HG02943 (cell line): Measurements from ENCODE around the gene MRPS22.

Source experiments
- ATAC-seq: cut with Tn5 transposase; IDR thresholded peaks from one replicate; pipeline ENCODE4 v1.9.1; 2021; ENCODE audit warnings: mild to moderate bottlenecking, low read depth, moderate library complexity; ENCODE audit not compliant: unreplicated experiment

MRPS22 gene

GRCh38 chr3:139343895-139344856 lies at the start of gene MRPS22:
Gene MRPS22, plus strand, starts transcription at chr3:139344020. Its CDS starts 7 bp downstream, at chr3:139344027.
- peak; percentile 97 for ATAC-seq

- ATAC-seq: no peak
Observed at GRCh38 chr3:139295040-139295439, 48.8 kb upstream of the MRPS22 start.

DNA sequence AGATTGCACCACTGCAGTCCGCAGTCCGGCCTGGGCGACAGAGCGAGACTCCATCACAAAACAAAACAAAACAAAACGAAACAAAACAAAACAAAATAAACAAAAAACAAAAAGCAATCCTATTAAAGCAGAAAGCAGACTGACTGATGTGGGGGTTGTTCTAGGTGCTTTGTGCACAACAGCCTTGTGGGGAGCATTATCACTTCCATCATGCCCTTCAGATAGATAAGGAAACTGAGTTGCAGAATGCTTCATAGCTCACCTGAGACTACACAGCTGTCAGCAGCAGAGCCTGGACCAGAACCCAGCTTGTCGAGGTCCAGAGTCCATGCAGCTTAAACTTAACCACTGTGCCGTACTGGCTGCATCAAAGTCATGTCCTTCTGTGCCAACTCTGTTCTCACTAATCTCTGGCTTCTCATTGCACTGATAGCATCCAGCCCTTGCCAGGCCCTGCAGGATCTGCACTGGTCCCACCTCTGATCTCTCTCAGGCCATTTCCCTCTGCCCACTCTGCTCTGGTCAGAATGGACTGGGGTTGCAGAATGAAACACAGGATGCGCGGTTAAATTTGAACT lies 47.6 kb upstream of the MRPS22 start:
- ATAC-seq: no peak

DNA sequence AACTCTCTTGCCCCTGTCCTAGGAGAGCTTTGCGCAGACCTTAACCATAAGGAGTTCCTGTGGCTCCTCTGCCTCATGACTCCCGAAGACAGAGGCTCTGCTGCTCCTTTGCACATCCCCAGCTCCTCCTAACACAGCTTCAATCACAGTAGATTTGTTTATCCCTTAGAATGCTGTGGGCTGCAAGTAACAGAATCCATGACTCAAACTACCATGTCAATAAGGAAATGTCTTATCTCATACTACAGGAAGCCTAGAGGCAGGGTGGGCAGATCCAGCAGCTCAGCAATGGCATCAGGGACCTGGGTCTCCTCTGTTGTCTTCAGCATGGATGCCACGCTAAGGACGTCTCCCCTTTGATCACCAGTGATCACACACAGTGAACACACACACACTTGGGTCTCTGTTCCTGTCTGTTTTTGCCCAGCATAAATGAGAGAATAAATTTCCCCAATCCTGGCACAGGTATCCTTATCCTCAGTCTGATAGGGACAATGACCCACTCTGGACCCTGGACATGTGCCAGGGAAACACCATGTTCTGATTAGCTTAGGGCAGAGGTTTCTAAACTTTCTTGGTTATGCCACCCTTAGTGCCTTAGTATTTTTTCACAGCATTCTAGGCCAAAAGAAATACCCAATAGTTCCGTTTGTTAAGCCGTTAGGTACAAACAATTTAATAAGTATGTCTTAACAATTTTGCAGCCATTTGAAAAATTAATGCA lies 46.1 kb upstream of the MRPS22 start:
- ATAC-seq: no peak

DNA sequence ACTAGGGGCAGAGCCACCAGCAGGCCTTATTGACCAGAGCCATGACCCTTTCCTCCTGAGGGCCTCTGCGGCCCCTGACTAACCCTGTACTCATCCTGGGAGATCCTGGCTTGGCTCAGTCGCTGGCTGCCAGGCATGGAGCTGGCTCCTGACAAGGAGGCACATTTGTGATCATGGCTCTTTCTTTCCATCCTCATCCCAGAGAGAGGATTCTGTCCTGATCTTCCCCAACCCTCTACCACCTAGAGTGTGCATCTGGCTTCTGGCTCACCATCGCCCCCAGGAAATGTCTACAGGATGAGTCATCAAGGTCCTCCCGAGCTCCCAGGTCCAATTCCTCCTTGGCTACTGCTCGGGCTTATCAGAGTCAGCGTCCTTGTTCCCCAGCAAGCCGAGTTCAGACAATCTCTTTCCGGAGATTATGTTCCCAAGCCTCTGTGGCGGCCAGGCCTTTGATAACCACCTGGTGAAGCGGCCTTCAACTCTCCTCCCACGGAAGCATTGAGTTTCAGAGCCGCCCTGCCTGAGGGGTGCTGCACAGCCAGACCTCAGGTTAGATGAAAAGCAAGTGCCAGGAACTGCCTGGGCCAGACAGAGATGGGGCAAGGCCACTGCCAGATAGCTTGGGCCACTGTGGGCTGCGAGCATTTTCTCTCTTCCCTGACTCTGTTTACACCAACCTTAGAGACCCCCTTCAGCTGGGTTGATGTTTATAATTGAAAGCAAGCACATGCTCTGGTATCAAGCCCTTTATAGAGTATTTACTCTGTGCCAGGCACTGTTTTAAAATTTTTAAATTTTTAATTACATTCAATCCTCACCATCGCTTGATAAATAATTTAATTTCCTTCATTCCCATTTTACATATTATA lies 44.3 kb upstream of the MRPS22 start:
- no peak for ATAC-seq

DNA sequence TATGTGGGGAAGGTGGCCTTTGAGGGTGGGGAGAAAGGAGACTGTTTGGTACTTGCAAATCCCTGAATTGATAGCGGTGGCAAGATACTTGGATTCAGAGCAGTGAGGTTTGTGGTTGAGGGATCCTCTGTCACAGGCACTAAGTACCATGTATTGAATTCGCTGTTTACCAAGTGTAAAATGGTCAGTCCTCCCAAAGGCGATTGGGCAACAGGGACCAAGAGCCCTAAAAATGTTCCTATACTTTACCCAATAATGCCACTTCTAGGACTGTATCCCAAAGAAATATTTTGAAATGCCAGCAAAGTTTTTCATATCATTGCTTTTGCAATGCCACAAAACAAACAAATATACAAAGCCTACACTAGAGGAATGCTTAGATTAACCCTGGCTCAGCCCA lies 43.4 kb upstream of the MRPS22 start:
- no peak for ATAC-seq

DNA sequence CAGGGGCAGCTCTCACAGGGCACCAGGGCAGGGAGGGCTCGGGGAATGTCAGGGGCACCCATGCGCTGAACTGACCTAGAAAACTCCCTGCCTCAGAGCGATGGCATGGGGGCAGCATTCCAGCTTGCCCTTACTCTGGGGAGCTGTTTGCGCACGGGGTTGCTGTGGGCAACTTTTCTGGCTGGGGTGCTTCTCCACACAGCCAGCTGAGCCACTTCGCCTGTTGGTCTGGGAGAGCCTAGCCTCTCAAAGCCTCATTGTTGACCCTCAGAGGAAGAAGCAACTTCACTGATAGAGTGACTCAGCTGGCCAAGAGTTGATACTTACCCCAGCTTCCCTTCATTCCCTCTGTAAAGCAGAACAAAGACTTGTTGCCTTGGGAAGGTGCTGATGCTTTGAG lies 42.6 kb upstream of the MRPS22 start:
- ATAC-seq: no peak

DNA sequence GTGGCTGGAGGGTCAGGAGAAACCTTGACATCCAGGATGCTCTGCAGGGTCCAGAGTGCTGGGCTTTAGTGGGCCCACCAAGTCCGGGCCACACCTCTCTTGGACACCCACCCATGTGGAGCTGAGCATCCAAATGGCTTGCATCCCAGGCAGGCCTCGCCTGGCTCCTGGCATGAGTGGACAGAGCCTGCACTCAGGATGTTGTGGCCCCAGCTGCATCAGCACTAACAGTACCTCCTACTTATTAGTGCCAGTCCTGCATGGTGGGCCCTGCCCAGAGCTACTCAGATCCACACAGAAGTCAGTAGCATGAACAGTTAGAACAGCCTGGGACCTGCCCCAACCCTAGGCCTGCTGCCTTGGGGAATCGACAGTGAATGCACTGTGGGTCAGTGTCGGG lies 42.2 kb upstream of the MRPS22 start:
- no peak for ATAC-seq

- ATAC-seq: no peak
Observed at GRCh38 chr3:139302084-139302800, 41.6 kb upstream of the MRPS22 start.

DNA sequence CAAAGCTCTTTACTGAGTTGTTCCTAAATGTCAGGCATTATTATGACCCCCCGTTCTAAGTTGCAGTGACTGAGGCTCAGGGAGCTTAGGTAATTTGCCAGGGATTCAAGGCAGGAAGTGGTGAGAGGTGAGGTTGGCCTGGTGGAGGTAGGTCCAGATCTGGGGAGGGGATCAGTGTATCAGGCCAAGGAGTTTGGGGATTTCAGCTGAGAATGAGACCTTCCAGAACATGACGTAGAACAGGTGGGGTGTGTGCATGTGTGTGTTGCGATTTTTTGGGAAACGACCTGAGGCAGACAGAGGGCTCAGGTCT lies 41.1 kb upstream of the MRPS22 start:
- no peak for ATAC-seq

- ATAC-seq: no peak
Observed at GRCh38 chr3:139303216-139303615, 40.6 kb upstream of the MRPS22 start.

- no peak for ATAC-seq
Observed at GRCh38 chr3:139304383-139304782, 39.4 kb upstream of the MRPS22 start.

GRCh38 chr3:139306078-139306477 lies 37.7 kb upstream of the MRPS22 start:
- ATAC-seq: no peak

DNA sequence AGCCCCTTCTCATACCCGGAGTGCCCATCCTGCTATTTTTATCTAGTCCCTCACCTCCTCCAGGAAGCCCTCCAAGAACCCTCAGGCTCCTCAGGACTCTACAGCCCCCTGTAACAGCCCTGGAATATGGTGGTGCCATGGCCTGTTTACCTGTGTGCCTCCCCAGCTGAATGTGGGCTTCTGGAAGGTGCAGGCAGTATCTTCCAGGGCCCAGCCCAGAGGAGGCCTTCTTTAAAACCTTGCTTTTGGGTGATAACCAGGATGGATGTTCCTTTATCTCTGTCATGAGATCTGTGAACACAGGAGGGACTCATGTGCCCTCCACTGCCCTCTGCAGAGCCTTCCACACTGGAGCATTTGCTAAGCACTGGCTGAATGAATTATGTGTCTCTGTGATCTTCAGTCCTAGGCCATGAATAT lies 36.7 kb upstream of the MRPS22 start:
- no peak for ATAC-seq

GRCh38 chr3:139307601-139308555 lies 35.9 kb upstream of the MRPS22 start:
- no peak for ATAC-seq

- ATAC-seq: no peak
Observed at GRCh38 chr3:139308560-139308959, 35.3 kb upstream of the MRPS22 start.

- ATAC-seq: no peak
Observed at GRCh38 chr3:139309061-139309591, 34.7 kb upstream of the MRPS22 start.

GRCh38 chr3:139309880-139310279 lies 33.9 kb upstream of the MRPS22 start:
- no peak for ATAC-seq
